ENCODE measurements around the gene MYL5. TPM values are rescaled to one million over a fixed set of nuclear protein-coding genes. Genes with fewer than 3 reads are reported as not detected.

Gene MYL5
- total RNA-seq, 1 experiment from 2014 or later, result 29.8 TPM

DNA sequence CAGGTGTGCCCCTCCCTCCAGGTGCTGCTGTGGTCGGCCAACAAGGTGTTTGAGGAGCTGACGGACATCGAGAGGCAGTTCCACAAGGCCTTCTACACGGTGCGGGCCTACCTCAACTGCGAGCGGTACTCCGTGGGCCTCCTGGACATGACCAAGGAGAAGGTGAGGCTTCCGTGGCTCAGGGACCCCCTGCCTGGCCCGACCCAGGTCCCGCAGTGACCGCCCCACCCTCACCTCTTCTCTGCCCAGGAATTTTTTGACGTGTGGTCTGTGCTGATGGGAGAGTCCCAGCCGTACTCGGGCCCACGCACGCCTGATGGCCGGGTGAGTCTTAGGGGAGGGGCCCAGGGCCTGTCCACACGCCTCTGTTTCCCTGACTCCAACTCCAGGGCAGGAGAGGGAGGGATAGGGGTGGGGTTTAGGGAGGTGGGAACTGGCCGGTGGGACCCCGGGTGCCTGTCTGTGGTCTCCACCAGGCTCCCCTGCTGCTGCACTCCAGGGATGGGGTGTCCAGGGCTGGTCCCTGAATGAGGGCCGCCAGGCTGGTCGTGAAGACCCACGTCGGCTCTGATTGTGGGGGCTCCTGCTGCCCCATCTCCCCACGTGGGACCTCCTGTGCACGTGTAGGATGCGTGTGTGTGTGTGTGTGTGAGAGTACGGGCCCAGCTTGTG is 20.4 kb upstream of the MYL5 start:
- no peak overlapping the region for H2AFZ ChIP-seq
- POLR2A ChIA-PET (ENCODE audit: unreplicated experiment), result no interaction called here
- no peaks in the 10 kb centered on the region for H3K4me1 ChIP-seq (replicated peaks; ENCODE audit: insufficient read depth)
- H3F3A ChIP-seq (ENCODE audit: insufficient read depth, low read depth), result no peaks in the 10 kb centered on the region
- CTCF ChIA-PET, result no interaction called here
- no peaks in the 10 kb centered on the region for H3K9me2 ChIP-seq (ENCODE audit: insufficient read depth)
- DNase-seq, result no peak
- TF ChIP-seq, protein P1, sequence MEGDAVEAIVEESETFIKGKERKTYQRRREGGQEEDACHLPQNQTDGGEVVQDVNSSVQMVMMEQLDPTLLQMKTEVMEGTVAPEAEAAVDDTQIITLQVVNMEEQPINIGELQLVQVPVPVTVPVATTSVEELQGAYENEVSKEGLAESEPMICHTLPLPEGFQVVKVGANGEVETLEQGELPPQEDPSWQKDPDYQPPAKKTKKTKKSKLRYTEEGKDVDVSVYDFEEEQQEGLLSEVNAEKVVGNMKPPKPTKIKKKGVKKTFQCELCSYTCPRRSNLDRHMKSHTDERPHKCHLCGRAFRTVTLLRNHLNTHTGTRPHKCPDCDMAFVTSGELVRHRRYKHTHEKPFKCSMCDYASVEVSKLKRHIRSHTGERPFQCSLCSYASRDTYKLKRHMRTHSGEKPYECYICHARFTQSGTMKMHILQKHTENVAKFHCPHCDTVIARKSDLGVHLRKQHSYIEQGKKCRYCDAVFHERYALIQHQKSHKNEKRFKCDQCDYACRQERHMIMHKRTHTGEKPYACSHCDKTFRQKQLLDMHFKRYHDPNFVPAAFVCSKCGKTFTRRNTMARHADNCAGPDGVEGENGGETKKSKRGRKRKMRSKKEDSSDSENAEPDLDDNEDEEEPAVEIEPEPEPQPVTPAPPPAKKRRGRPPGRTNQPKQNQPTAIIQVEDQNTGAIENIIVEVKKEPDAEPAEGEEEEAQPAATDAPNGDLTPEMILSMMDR (conservative IDR thresholded peaks at IDR 0.05), result no peak
- no peak for TF ChIP-seq EZH2 (IDR thresholded peaks at IDR 0.05; ENCODE audit: low read depth)
- intact Hi-C loops (cut with micrococcal nuclease; ENCODE audit: unreplicated experiment), result no loop called here
- H3K36me3 ChIP-seq (ENCODE audit: low read depth), result no peaks in the 10 kb centered on the region
- no peak overlapping the region for H3K27ac ChIP-seq
- no peak overlapping the region for H3K4me2 ChIP-seq
- no peak overlapping the region for H3K4me3 ChIP-seq
- peaks cover 55% of the 10 kb centered on the region for H3K27me3 ChIP-seq (ENCODE audit: insufficient read depth, low read depth)
- no peaks in the 10 kb centered on the region for H3K79me2 ChIP-seq (ENCODE audit: low read depth)
- no TSS peak for BruUV-seq (replicated peaks)
- H3K9me3 ChIP-seq (ENCODE audit: insufficient read depth, low read depth), result no peaks in the 10 kb centered on the region
- H4K20me1 ChIP-seq (ENCODE audit: insufficient read depth), result no peaks in the 10 kb centered on the region

DNA sequence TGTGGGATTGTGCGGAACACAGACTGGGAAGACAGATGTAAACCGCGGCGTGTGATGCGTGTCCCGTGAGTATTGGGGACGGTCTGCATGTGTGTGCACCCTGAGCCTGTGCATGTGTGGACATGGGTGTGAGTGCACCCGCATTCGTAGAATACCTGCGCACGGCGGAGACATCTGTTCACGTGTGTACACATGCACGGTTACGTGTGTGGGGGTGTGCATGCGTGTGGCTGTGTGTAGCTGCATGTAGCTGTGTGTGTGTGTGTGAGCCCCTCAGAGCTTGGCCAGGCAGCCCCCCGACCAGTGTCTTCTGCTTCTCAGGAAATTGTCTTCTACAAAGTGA is 19.9 kb upstream of the MYL5 start:
- no peak overlapping the region for H3K27ac ChIP-seq
- H3K9me2 ChIP-seq (ENCODE audit: insufficient read depth), result no peaks in the 10 kb centered on the region
- H3F3A ChIP-seq (ENCODE audit: insufficient read depth, low read depth), result no peaks in the 10 kb centered on the region
- ChIA-PET CTCF (no interaction called here), POLR2A (ENCODE audit: unreplicated experiment) (no interaction called here)
- peaks cover 55% of the 10 kb centered on the region for H3K27me3 ChIP-seq (ENCODE audit: insufficient read depth, low read depth)
- H3K9me3 ChIP-seq (ENCODE audit: insufficient read depth, low read depth), result no peaks in the 10 kb centered on the region
- no peaks in the 10 kb centered on the region for H3K4me1 ChIP-seq (replicated peaks; ENCODE audit: insufficient read depth)
- no peak for DNase-seq
- no peaks in the 10 kb centered on the region for H3K79me2 ChIP-seq (ENCODE audit: low read depth)
- H3K4me2 ChIP-seq, result no peak overlapping the region
- intact Hi-C loops (cut with micrococcal nuclease; ENCODE audit: unreplicated experiment), result no loop called here
- no peaks in the 10 kb centered on the region for H4K20me1 ChIP-seq (ENCODE audit: insufficient read depth)
- no peak overlapping the region for H3K4me3 ChIP-seq
- no TSS peak for BruUV-seq (replicated peaks)
- no peak overlapping the region for H2AFZ ChIP-seq
- no peaks in the 10 kb centered on the region for H3K36me3 ChIP-seq (ENCODE audit: low read depth)
- no peak for TF ChIP-seq EZH2 (IDR thresholded peaks at IDR 0.05; ENCODE audit: low read depth)
- TF ChIP-seq, protein P1 (conservative IDR thresholded peaks at IDR 0.05), result no peak

DNA sequence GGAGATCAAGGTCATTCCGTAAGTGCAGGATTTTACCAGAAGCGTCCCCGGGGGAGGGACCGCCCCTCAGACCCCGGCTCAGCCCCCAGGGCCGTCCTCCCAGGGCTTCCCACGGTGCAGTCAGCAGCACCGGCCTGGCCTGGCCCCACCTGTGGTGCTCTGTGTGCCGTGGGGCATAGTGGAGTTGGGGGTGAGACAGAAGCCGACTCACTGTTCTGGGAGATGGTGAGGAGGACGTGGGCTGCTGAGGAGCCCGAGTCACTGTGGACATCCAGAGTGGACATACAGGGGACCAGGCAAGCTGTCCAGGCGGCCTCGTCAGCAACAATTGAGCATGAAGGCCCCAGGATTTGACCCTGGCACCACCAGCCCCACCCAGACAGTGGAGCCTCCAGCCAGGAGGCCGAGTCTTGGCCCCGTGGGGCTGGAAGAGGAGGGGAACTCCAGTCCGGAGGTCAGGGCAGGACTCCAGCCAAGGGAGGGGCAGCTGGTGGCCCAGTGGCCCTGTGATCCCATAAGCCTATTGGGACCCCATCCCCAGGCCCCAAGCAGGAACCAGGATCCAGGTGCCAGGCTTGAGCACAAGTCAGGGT is 19.4 kb upstream of the MYL5 start:
- CTCF ChIA-PET, result no interaction called here
- BruUV-seq (replicated peaks), result no TSS peak
- intact Hi-C loops (cut with micrococcal nuclease; ENCODE audit: unreplicated experiment), result no loop called here

More for the DNA sequence above, 19.4 kb upstream of the MYL5 start:
- H3K9me3 ChIP-seq (ENCODE audit: insufficient read depth, low read depth), result no peaks in the 10 kb centered on the region
- POLR2A ChIA-PET (ENCODE audit: unreplicated experiment), result no interaction called here
- H3F3A ChIP-seq (ENCODE audit: insufficient read depth, low read depth), result no peaks in the 10 kb centered on the region
- H3K9me2 ChIP-seq (ENCODE audit: insufficient read depth), result no peaks in the 10 kb centered on the region
- no peaks in the 10 kb centered on the region for H3K36me3 ChIP-seq (ENCODE audit: low read depth)
- TF ChIP-seq, protein P1 (conservative IDR thresholded peaks at IDR 0.05), result no peak
- no peak for TF ChIP-seq EZH2 (IDR thresholded peaks at IDR 0.05; ENCODE audit: low read depth)
- H4K20me1 ChIP-seq (ENCODE audit: insufficient read depth), result no peaks in the 10 kb centered on the region
- H3K4me2 ChIP-seq, result no peak overlapping the region
- H2AFZ ChIP-seq, result no peak overlapping the region
- H3K79me2 ChIP-seq (ENCODE audit: low read depth), result no peaks in the 10 kb centered on the region
- no peak overlapping the region for H3K4me3 ChIP-seq
- no peak for DNase-seq
- peaks cover 51% of the 10 kb centered on the region for H3K27me3 ChIP-seq (ENCODE audit: insufficient read depth, low read depth)
- H3K27ac ChIP-seq, result no peak overlapping the region
- no peaks in the 10 kb centered on the region for H3K4me1 ChIP-seq (replicated peaks; ENCODE audit: insufficient read depth)

All from PC-9 (cell line).